Measurements from ENCODE around the gene PDE3A. TPM values are rescaled to one million over a fixed set of nuclear protein-coding genes. Genes with fewer than 3 reads are reported as not detected.

Gene PDE3A
- total and polyA plus RNA-seq, 7 donors, result 6.6 to 90.0 (median 56.8) TPM

DNA sequence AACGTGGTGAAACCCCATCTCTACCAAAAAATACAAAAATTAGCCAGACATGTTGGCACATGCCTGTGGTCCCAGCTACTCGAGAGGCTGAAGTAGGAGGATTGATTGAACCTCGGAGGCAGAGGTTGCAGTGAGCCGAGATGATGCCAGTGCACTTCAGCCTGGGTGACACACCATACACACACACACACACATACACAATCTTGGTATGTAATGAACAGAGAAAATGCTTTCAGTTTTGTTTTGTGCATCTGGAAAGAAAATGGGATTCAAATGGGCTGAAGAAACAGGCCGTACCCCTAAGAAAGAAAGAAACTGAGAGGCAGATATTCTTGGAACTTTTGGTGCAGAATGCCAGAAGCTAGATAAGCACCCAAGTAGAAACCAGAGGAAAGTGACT, 107.2 kb downstream of the PDE3A start:
- intact Hi-C loops (cut with DNase I), result no loop called here
- peaks cover 0 to 53% (median 23%) of the 10 kb centered on the region in 4 donors for H3K4me1 ChIP-seq
- DNase-seq, result no peak
- peak overlapping the region in 2 of 4 donors; percentile 24 to 50 for H3K27ac ChIP-seq
- H3K4me3 ChIP-seq, result no peak overlapping the region
- 79 to 83% methylated on average over 5 of the region's 5 CpGs for WGBS, 2 donors
- no peaks in the 10 kb centered on the region for H3K9me3 ChIP-seq
- TF ChIP-seq EP300 (IDR thresholded peaks at IDR 0.05) (no peak), POLR2AphosphoS5 (IDR thresholded peaks at IDR 0.05) (no peak), POLR2A (IDR thresholded peaks at IDR 0.05) (no peak)
- TF ChIP-seq, protein P1, sequence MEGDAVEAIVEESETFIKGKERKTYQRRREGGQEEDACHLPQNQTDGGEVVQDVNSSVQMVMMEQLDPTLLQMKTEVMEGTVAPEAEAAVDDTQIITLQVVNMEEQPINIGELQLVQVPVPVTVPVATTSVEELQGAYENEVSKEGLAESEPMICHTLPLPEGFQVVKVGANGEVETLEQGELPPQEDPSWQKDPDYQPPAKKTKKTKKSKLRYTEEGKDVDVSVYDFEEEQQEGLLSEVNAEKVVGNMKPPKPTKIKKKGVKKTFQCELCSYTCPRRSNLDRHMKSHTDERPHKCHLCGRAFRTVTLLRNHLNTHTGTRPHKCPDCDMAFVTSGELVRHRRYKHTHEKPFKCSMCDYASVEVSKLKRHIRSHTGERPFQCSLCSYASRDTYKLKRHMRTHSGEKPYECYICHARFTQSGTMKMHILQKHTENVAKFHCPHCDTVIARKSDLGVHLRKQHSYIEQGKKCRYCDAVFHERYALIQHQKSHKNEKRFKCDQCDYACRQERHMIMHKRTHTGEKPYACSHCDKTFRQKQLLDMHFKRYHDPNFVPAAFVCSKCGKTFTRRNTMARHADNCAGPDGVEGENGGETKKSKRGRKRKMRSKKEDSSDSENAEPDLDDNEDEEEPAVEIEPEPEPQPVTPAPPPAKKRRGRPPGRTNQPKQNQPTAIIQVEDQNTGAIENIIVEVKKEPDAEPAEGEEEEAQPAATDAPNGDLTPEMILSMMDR (IDR thresholded peaks at IDR 0.05), result no peak
- H3K36me3 ChIP-seq, result no peaks in the 10 kb centered on the region
- H3K27me3 ChIP-seq, result no peaks in the 10 kb centered on the region

DNA sequence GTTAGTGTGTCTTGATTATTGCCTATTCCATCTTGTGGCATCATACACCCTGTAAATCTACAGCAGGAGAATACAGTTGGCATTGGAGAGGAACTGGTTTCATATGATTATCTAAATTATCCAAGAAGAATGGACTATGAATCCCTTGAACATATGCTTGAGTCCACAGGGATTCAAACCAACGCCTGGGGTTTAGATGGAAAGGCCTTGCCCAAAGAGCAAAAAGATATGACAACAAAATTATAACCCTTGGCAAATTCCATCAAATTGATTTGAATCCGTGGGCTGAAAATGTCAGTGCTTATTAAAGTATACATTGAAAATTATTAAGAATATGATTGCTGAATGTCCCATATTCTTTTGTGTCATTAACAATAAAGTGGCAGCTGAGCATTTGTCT, 108.2 kb downstream of the PDE3A start:
- Histone ChIP-seq H3K27ac (peak overlapping the region in 2 of 4 donors; percentile 1 to 50), H3K27me3 (no peaks in the 10 kb centered on the region), H3K36me3 (no peaks in the 10 kb centered on the region), H3K4me1 (peaks cover 0 to 51% (median 23%) of the 10 kb centered on the region in 4 donors), H3K9me3 (no peaks in the 10 kb centered on the region), H3K4me3 (no peak overlapping the region)
- intact Hi-C loops (cut with DNase I), result no loop called here
- WGBS, 2 donors, result 88 to 89% methylated on average over 2 of the region's 2 CpGs
- DNase-seq, result no peak
- TF ChIP-seq, protein P1 (IDR thresholded peaks at IDR 0.05), result no peak
- TF ChIP-seq POLR2AphosphoS5 (IDR thresholded peaks at IDR 0.05), result no peak
- TF ChIP-seq POLR2A (IDR thresholded peaks at IDR 0.05), result no peak
- TF ChIP-seq EP300 (IDR thresholded peaks at IDR 0.05), result no peak

DNA sequence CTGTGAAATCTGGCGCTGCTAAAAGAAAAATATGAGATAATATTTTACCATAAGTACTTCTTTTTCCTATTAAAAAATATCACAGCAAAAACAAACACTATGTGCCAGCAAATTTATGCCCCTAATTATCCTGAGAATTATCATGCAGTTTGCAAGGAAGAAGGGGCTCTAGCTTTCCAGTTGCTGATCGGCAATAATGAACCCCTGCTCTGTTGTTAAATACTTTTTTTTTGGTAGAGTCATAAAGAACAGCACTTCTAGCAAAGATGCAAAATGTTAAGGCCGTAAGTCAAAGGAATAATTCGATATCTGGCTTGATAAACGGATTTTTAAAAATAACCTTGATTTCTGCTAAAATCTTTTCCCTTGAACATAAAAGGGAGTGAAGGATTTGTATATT, 108.9 kb downstream of the PDE3A start:
- Histone ChIP-seq H3K9me3 (no peaks in the 10 kb centered on the region), H3K4me1 (peaks cover 0 to 46% (median 20%) of the 10 kb centered on the region in 4 donors), H3K4me3 (no peak overlapping the region), H3K36me3 (no peaks in the 10 kb centered on the region), H3K27me3 (no peaks in the 10 kb centered on the region), H3K27ac (peak overlapping the region in 2 of 4 donors; percentile 11 to 26)
- no peak for DNase-seq
- 83 to 89% methylated on average over 5 of the region's 5 CpGs for WGBS, 2 donors
- TF ChIP-seq, protein P1 (IDR thresholded peaks at IDR 0.05), result no peak
- TF ChIP-seq POLR2A (IDR thresholded peaks at IDR 0.05), result no peak
- TF ChIP-seq POLR2AphosphoS5 (IDR thresholded peaks at IDR 0.05), result no peak
- no peak for TF ChIP-seq EP300 (IDR thresholded peaks at IDR 0.05)
- intact Hi-C loops (cut with DNase I), result no loop called here

DNA sequence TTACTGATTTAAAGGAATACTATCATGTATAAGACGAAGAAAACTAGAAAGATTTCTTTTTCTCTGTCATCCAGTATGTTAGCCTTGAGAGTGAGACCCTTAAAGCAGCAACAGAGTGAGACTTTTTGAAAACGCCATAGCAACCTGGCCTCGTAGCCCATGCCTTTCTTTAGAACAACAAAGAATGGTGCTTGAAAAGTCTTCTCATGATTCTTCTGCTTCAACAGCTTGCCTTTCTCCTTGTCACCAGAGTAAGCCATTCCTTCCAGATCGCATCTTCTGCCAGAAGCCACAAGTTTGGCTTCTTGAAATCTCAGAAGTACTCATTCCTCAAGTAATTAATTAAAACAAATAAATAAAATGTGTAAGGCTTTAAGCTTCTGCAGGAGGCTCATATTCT, 109.3 kb downstream of the PDE3A start:
- intact Hi-C loops (cut with DNase I), result no loop called here
- peak overlapping the region in 2 of 4 donors; percentile 11 to 26 for H3K27ac ChIP-seq
- TF ChIP-seq, protein P1 (IDR thresholded peaks at IDR 0.05), result no peak
- TF ChIP-seq POLR2A (IDR thresholded peaks at IDR 0.05) (no peak), EP300 (IDR thresholded peaks at IDR 0.05) (no peak), POLR2AphosphoS5 (IDR thresholded peaks at IDR 0.05) (peak in 1 of 4 donors; percentile 29)
- DNase-seq, result no peak
- H3K27me3 ChIP-seq, result no peaks in the 10 kb centered on the region
- 79 to 86% methylated on average over 4 of the region's 4 CpGs for WGBS, 2 donors
- peaks cover 0 to 42% (median 22%) of the 10 kb centered on the region in 4 donors for H3K4me1 ChIP-seq
- H3K9me3 ChIP-seq, result no peaks in the 10 kb centered on the region
- no peak overlapping the region for H3K4me3 ChIP-seq
- no peaks in the 10 kb centered on the region for H3K36me3 ChIP-seq

DNA sequence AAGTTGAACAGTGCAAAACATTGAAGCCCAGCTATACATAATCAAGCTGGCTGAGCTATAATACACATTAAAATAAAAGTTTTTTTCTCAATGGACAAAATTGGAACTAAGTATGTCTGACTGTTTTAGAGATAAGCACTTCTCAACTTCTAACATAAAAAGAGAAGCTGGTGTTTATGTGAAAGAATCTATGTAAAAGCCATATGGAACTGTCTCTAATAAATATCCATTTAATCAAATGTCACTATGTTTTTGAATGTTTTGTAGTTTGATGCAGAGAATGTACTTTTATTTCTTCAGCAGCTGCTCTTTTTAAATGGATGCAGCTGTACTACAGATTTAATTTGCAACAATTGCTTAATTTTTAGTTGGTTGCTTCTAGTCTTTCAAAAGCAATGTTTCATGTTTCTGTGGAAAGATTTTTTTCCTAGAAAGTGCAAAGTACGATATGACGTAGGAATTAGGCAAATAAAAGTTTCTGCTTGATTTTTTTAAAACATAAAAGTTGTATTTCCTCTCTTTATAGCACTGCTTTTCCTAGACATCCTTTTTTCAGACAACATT, 114.2 kb downstream of the PDE3A start:
- H3K4me1 ChIP-seq, result peaks cover 0 to 40% (median 26%) of the 10 kb centered on the region in 4 donors
- WGBS, 2 donors, result 54 to 75% methylated on average over 2 of the region's 2 CpGs
- H3K36me3 ChIP-seq, result no peaks in the 10 kb centered on the region
- intact Hi-C loops (cut with DNase I), result no loop called here
- TF ChIP-seq POLR2A (IDR thresholded peaks at IDR 0.05) (no peak), EP300 (IDR thresholded peaks at IDR 0.05) (no peak), POLR2AphosphoS5 (IDR thresholded peaks at IDR 0.05) (no peak)
- TF ChIP-seq, protein P1 (IDR thresholded peaks at IDR 0.05), result no peak
- H3K27ac ChIP-seq, result no peak overlapping the region
- H3K9me3 ChIP-seq, result no peaks in the 10 kb centered on the region
- H3K27me3 ChIP-seq, result no peaks in the 10 kb centered on the region
- H3K4me3 ChIP-seq, result no peak overlapping the region
- DNase-seq, result no peak
